IMR-90 (cell line): ENCODE results near the gene PAFAH1B2. TPM values are rescaled to one million over a fixed set of nuclear protein-coding genes. Genes with fewer than 3 reads are reported as not detected.

Experiments
- ATAC-seq: fragments of 200-7000 bp; cut with Tn5 transposase; 2 replicates; pipeline ENCODE4 v1.9.1; 2020; ENCODE audit warnings: low read depth, mild to moderate bottlenecking, moderate library complexity
- BruUV-seq: library from RNA; stranded (reverse); fragments of 400-500 nt; replicated peaks from 2 replicates; lab custom pipeline; 2021; lab: Mats Ljungman, UMichigan
- CTCF ChIA-PET: fragments of 300-600 bp; formaldehyde crosslinking; extraction: SDS; loops from one replicate; lab custom pipeline; 2021; ENCODE audit warnings: antibody characterized with exemption; lab: Yijun Ruan, JAX
- POLR2A ChIA-PET: fragments of 300-600 bp; sonication (Branson Sonifier 250); formaldehyde crosslinking; loops from one replicate; lab custom pipeline; 2022; ENCODE audit warnings: antibody characterized with exemption; ENCODE audit not compliant: unreplicated experiment; lab: Charles Lee
- DNase-seq: peaks from one replicate; pipeline ENCODE4 v3.0.0; 2013
- H2AFZ ChIP-seq: replicated peaks from 2 replicates; pipeline ENCODE3; 2013; ENCODE audit warnings: low read length, mild to moderate bottlenecking; ENCODE audit not compliant: poor library complexity
- H2AK5ac ChIP-seq: 2 replicates; pipeline ENCODE4 v1.6.1; 2013; ENCODE audit warnings: low read depth, low read length, inconsistent platforms
- H2AK9ac ChIP-seq: replicated peaks from 2 replicates; pipeline ENCODE3; 2013; ENCODE audit warnings: mild to moderate bottlenecking, low read depth, low read length, moderate library complexity; ENCODE audit not compliant: poor library complexity
- H2BK120ac ChIP-seq: 2 replicates; pipeline ENCODE4 v1.6.1; 2013; ENCODE audit warnings: low read depth, low read length, inconsistent platforms
- H2BK15ac ChIP-seq: 3 replicates; pipeline ENCODE4 v1.6.1; 2013; ENCODE audit warnings: low read depth, low read length, inconsistent platforms
- H2BK20ac ChIP-seq: 2 replicates; pipeline ENCODE4 v1.6.1; 2013; ENCODE audit warnings: low read depth, mild to moderate bottlenecking, inconsistent platforms, low read length, moderate library complexity
- H2BK5ac ChIP-seq: 2 replicates; pipeline ENCODE4 v1.6.1; 2013; ENCODE audit warnings: mild to moderate bottlenecking, low read depth, low read length, inconsistent platforms; ENCODE audit not compliant: poor library complexity, severe bottlenecking
- H3K14ac ChIP-seq: replicated peaks from 2 replicates; pipeline ENCODE4 v1.6.1; 2013; ENCODE audit warnings: low read depth, low read length, inconsistent platforms
- H3K18ac ChIP-seq: 2 replicates; pipeline ENCODE4 v1.6.1; 2013; ENCODE audit warnings: low read depth, low read length, control low read depth
- H3K23ac ChIP-seq: 2 replicates; pipeline ENCODE4 v1.6.1; 2013; ENCODE audit warnings: low read depth, low read length, inconsistent platforms
- H3K27ac ChIP-seq: 2 replicates; pipeline ENCODE4 v1.5.1; 2013; ENCODE audit warnings: mild to moderate bottlenecking, control low read depth, low read length; ENCODE audit not compliant: insufficient read depth
- H3K27me3 ChIP-seq: 2 replicates; pipeline ENCODE4 v1.6.1; 2013; ENCODE audit warnings: low read length; ENCODE audit not compliant: control insufficient read depth, insufficient read depth
- H3K36me3 ChIP-seq: 2 replicates; pipeline ENCODE4 v1.6.1; 2013; ENCODE audit warnings: low read length, mixed read lengths; ENCODE audit not compliant: control insufficient read depth, insufficient read depth
- H3K4ac ChIP-seq: 2 replicates; pipeline ENCODE4 v1.6.1; 2013; ENCODE audit warnings: low read depth, low read length, inconsistent platforms
- H3K4me1 ChIP-seq: 2 replicates; pipeline ENCODE4 v1.6.1; 2013; ENCODE audit warnings: low read length, mixed read lengths; ENCODE audit not compliant: control insufficient read depth, insufficient read depth
- H3K4me2 ChIP-seq: 2 replicates; pipeline ENCODE4 v1.6.1; 2013; ENCODE audit warnings: low read depth, mild to moderate bottlenecking, control low read depth, low read length, moderate library complexity
- H3K4me3 ChIP-seq: 2 replicates; pipeline ENCODE4 v1.5.1; 2013; ENCODE audit warnings: low read depth, mild to moderate bottlenecking, control low read depth, low read length, moderate library complexity; ENCODE audit not compliant: insufficient read depth
- H3K56ac ChIP-seq: 2 replicates; pipeline ENCODE4 v1.6.1; 2013; ENCODE audit warnings: low read length, inconsistent platforms; ENCODE audit not compliant: insufficient read depth; ENCODE audit errors: extremely low read depth
- H3K79me1 ChIP-seq, 2 experiments: 2 replicates each; pipeline ENCODE4 v1.6.1; 2013; ENCODE audit warnings: low read length in 2 of 2, inconsistent platforms in 1 of 2, low read depth in 1 of 2
- H3K9ac ChIP-seq: 2 replicates; pipeline ENCODE4 v1.6.1; 2013; ENCODE audit warnings: low read depth, low read length, control low read depth
- H3K9me1 ChIP-seq: 2 replicates; pipeline ENCODE4 v1.6.1; 2013; ENCODE audit warnings: low read length, inconsistent platforms; ENCODE audit not compliant: insufficient read depth
- H3K9me3 ChIP-seq: 2 replicates; pipeline ENCODE4 v1.6.1; 2013; ENCODE audit warnings: low read length; ENCODE audit not compliant: control insufficient read depth, insufficient read depth
- H4K20me1 ChIP-seq: 2 replicates; pipeline ENCODE4 v1.6.1; 2013; ENCODE audit warnings: low read length, inconsistent platforms; ENCODE audit not compliant: insufficient read depth
- H4K5ac ChIP-seq: 2 replicates; pipeline ENCODE4 v1.6.1; 2013; ENCODE audit warnings: mild to moderate bottlenecking, low read depth, low read length, control low read depth
- H4K8ac ChIP-seq, 2 experiments: 2 replicates each; pipeline ENCODE4 v1.6.1; 2013; ENCODE audit warnings: low read depth in 2 of 2, low read length in 2 of 2, control low read depth in 1 of 2, inconsistent platforms in 1 of 2
- H4K91ac ChIP-seq: 2 replicates; pipeline ENCODE4 v1.6.1; 2013; ENCODE audit warnings: low read depth, low read length, inconsistent platforms; ENCODE audit not compliant: insufficient read depth
- BHLHE40 ChIP-seq: fragments of 150-350 bp; IDR thresholded peaks from 2 replicates; pipeline ENCODE4 v1.6.1; 2016; ENCODE audit warnings: mild to moderate bottlenecking, low read depth, low read length
- CHD1 ChIP-seq: IDR thresholded peaks from 2 replicates; pipeline ENCODE4 v1.6.1; 2012; ENCODE audit warnings: low read depth, low read length, improper control_type of control experiment
- ELK1 ChIP-seq: fragments of 150-350 bp; IDR thresholded peaks from 2 replicates; pipeline ENCODE4 v1.6.1; 2016; ENCODE audit warnings: low read depth, mild to moderate bottlenecking, low read length, moderate library complexity, borderline replicate concordance
- MAFK ChIP-seq: IDR thresholded peaks from 2 replicates; pipeline ENCODE4 v1.6.1; 2012; ENCODE audit warnings: low read depth, low read length, improper control_type of control experiment
- MXI1 ChIP-seq: IDR thresholded peaks from 2 replicates; pipeline ENCODE4 v1.6.1; 2012; ENCODE audit warnings: low read depth, mild to moderate bottlenecking, low read length, moderate library complexity, borderline replicate concordance
- NFE2L2 ChIP-seq: fragments of 150-350 bp; IDR thresholded peaks from 2 replicates; pipeline ENCODE4 v1.6.1; 2016; ENCODE audit warnings: low read depth, mild to moderate bottlenecking, low read length
- POLR2A ChIP-seq: IDR thresholded peaks from 2 replicates; pipeline ENCODE4 v1.6.1; 2012; ENCODE audit warnings: mild to moderate bottlenecking, low read depth, low read length
- RFX5 ChIP-seq: IDR thresholded peaks from 2 replicates; pipeline ENCODE4 v1.8.0; 2012; ENCODE audit warnings: low read depth, mild to moderate bottlenecking, low read length, moderate library complexity
- USF2 ChIP-seq: fragments of 150-350 bp; IDR thresholded peaks from 2 replicates; pipeline ENCODE4 v1.6.1; 2017; ENCODE audit warnings: mild to moderate bottlenecking, antibody characterized with exemption, low read length, low read depth
- WGBS, 2 experiments: methylation state at CpG; one replicate each; pipeline versions ENCODE4 v1.1.5 to v1.1.7; 2013; ENCODE audit warnings: missing lambda C conversion rate in 2 of 2; ENCODE audit not compliant: insufficient read length in 1 of 2; ENCODE audit errors: extremely low coverage in 2 of 2; 5-methylcytosine and 5-hydroxymethylcytosine counted together
- dilution Hi-C: fragments of 300-500 bp; cut with HindIII; formaldehyde crosslinking; loops from one replicate; pipeline ENCODE4 v1.14.3; 2018; ENCODE audit warnings: low sequenced_read_pairs; ENCODE audit not compliant: unreplicated experiment
- in situ Hi-C: fragments of 300-500 bp; cut with MboI; formaldehyde crosslinking; loops from 3 replicates; pipeline ENCODE4 v1.14.3; 2019; ENCODE audit warnings: low sequenced_read_pairs, inconsistent platforms, mixed read lengths
- intact Hi-C: fragments of 100-400 bp; cut with micrococcal nuclease; formaldehyde crosslinking; loops from 2 replicates; pipeline ENCODE4 v1.10.0; 2022
- polyA plus RNA-seq, 3 experiments: library from polyadenylated mRNA; depleted of rRNA; stranded (reverse); fragments of >200 nt; gene quantifications; 2 replicates each; pipeline ENCODE4 v1.2.3, GENCODE V29; 2012; ENCODE audit warnings: low replicate concordance in 1 of 3
- total RNA-seq: library from RNA; depleted of rRNA; stranded (reverse); fragments of >200 nt; gene quantifications from 2 replicates; pipeline ENCODE4 v1.2.3, GENCODE V29; 2012

Gene PAFAH1B2
- total and polyA plus RNA-seq, 2 of the 4 experiments (the other 2 are of a cell fraction), result 29.8 to 280 TPM

GRCh38 chr11:117154468-117154867, 10.4 kb downstream of the PAFAH1B2 start:
- Histone ChIP-seq H3K9me1 (peaks cover 12% of the 10 kb centered on the region; the same call in 1 of the 2 replicates), H3K4ac (no peak overlapping the region), H3K27me3 (no peaks in the 10 kb centered on the region), H3K27ac (no peak overlapping the region), H4K8ac (no peak overlapping the region), H2AFZ (no peak overlapping the region), H3K36me3 (peaks cover 31% of the 10 kb centered on the region), H3K4me2 (no peak overlapping the region), H4K5ac (no peak overlapping the region), H3K4me3 (no peak overlapping the region), H4K91ac (no peak overlapping the region), H3K14ac (no peak overlapping the region), H3K4me1 (no peaks in the 10 kb centered on the region), H4K20me1 (peaks cover 87% of the 10 kb centered on the region), H2AK9ac (no peak overlapping the region), H2BK5ac (no peak overlapping the region), H3K18ac (no peak overlapping the region), H2AK5ac (no peak overlapping the region), H2BK20ac (no peak overlapping the region), H2BK120ac (no peak overlapping the region), H3K9ac (no peak overlapping the region), H3K9me3 (no peaks in the 10 kb centered on the region), H3K79me1 (peaks cover 4 to 53% of the 10 kb centered on the region in 2 experiments), H2BK15ac (no peak overlapping the region), H3K56ac (no peak overlapping the region), H3K23ac (no peak overlapping the region)
- dilution Hi-C loops (no loop called here), intact Hi-C loops (no loop called here), in situ Hi-C loops (no loop called here)
- no CpG with 5 or more reads among the region's 5 CpGs for WGBS, 2 experiments
- POLR2A ChIA-PET, result no interaction called here
- ATAC-seq, result no peak
- no TSS peak for BruUV-seq
- no peak for DNase-seq
- TF ChIP-seq CHD1, result no peak
- TF ChIP-seq RFX5, result no peak
- no peak for TF ChIP-seq ELK1
- no peak for TF ChIP-seq POLR2A
- no peak for TF ChIP-seq USF2
- TF ChIP-seq NFE2L2, result no peak
- no peak for TF ChIP-seq MAFK
- TF ChIP-seq BHLHE40, result no peak
- no peak for TF ChIP-seq MXI1
- CTCF ChIA-PET, result no interaction called here
